Uterus (tissue), 2 donors: ENCODE data around the gene JAZF1.

Source experiments
- POLR2A ChIP-seq, 2 donors: fragments of 450-650 bp; IDR thresholded peaks; one replicate each; pipeline ENCODE4 v1.6.1; 2016; ENCODE audit warnings: antibody characterized with exemption in 2 of 2, mild to moderate bottlenecking in 1 of 2, moderate library complexity in 1 of 2
- TF ChIP-seq, protein P1 (sequence below), 4 experiments: fragments of 200-600 bp in 2 of 4; fragments of 450-650 bp in 2 of 4; sonication (generic) in 2 of 4; IDR thresholded peaks; one replicate each; pipeline ENCODE4 v1.5.1; 2016 to 2019; ENCODE audit warnings: antibody characterized with exemption in 4 of 4, mild to moderate bottlenecking in 2 of 4, moderate library complexity in 1 of 4

- no peak for TF ChIP-seq POLR2A (IDR thresholded peaks at IDR 0.05)
- TF ChIP-seq, protein P1, sequence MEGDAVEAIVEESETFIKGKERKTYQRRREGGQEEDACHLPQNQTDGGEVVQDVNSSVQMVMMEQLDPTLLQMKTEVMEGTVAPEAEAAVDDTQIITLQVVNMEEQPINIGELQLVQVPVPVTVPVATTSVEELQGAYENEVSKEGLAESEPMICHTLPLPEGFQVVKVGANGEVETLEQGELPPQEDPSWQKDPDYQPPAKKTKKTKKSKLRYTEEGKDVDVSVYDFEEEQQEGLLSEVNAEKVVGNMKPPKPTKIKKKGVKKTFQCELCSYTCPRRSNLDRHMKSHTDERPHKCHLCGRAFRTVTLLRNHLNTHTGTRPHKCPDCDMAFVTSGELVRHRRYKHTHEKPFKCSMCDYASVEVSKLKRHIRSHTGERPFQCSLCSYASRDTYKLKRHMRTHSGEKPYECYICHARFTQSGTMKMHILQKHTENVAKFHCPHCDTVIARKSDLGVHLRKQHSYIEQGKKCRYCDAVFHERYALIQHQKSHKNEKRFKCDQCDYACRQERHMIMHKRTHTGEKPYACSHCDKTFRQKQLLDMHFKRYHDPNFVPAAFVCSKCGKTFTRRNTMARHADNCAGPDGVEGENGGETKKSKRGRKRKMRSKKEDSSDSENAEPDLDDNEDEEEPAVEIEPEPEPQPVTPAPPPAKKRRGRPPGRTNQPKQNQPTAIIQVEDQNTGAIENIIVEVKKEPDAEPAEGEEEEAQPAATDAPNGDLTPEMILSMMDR (IDR thresholded peaks at IDR 0.05), result no peak
These were observed 384.6 kb downstream of the JAZF1 start for GRCh38 chr7:27795977-27796376.
